GM19025 (cell line): ENCODE results near the gene PFDN4.
"Not testable (repeated sequence)": the region's sequence is repeated elsewhere in the genome, so short reads cannot be mapped to it uniquely, and the experiment has no call there.

Source experiments
- ATAC-seq: cut with Tn5 transposase; IDR thresholded peaks from one replicate; pipeline ENCODE4 v1.9.1; 2021; ENCODE audit warnings: mild to moderate bottlenecking, low read depth, moderate library complexity; ENCODE audit not compliant: unreplicated experiment

The PFDN4 gene

DNA sequence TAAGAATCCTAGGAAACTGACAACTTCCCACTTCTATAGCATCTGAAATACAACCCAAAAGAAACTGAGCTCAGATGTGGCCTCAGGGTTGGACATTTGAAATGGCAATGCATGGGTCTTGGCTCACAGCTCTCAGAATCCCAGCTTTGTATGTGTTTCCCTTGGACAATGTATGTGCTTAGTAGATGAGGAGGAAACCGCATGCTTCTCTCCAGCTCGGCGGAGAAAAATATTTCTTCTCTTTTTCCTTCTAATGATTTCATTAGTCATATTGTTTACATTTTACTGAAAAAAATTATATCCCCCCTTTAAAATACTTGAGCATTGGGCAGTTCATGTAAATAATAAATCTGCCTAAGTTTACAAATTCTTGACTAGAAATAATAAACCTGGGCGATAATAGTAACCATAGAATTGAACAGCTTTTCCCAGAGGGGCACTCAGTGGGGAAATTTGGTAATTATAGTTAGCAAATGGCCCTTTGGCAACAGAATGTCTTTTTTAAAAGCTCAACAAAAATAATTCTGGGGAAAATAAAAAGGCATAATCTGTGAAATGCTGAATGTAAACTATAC, 55.3 kb downstream of the PFDN4 start:
- ATAC-seq = no peak

DNA sequence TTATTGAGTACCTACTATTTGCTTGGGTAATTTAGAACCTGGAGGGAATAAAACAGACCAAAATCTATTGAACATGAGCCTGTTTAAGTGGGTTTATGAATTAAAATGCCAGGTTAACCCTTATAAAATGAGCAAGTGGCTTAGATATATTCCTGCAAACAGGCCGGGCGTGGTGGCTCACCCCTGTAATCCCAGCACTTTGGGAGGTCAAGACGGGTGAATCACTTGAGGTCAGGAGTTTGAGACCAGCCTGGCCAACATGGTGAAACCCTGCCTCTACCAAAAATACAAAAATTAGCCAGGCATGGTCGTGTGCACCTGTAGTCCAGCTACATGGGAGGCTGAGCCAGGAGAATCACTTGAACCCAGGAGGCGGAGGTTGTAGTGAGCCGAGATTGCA, 57.9 kb downstream of the PFDN4 start:
- not testable (repeated sequence) for ATAC-seq

DNA sequence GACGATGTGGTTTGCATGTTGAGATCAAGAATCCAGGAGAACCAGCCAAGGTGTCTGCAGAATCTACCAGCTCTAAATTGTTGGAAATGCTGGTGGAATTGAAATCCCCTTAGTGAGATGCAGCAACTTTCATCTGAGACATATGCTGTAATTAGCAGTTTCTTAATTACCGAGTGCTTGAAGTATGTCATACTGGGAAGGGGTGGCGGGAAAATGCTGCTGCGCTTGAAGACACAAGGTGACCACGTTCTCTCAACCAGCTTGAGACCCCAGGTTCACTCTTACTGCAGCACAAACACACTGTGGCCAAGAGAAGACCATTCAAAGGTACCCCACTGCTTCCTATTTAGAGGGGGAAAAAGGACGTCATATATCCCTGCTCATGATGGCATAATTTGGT, 59.0 kb downstream of the PFDN4 start:
- no peak for ATAC-seq

DNA sequence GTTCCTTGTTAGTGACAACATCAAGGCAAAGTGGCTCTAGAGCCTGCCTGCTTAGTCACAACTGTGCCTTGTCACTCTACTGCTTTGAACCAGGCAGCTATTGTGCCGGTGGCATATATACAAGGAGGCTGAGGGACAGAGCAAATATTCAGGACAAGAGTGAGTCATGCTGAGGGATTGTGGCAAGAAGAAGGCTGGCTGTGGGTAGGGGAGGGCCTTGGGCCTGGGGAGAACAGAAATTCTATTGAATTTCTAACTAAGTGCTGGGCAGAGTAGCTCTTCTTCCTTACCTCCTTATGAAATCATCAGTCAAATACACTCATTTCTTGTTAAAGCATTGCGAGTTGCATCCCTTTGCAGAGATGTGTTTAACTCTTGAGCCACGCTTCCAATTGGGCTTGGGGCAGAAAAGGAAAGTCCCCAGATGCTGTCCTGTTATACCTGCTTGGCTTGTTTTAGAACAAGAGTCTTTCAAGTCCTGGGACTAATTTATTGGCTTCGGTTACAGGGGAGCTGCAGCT, 59.7 kb downstream of the PFDN4 start:
- no peak for ATAC-seq

DNA sequence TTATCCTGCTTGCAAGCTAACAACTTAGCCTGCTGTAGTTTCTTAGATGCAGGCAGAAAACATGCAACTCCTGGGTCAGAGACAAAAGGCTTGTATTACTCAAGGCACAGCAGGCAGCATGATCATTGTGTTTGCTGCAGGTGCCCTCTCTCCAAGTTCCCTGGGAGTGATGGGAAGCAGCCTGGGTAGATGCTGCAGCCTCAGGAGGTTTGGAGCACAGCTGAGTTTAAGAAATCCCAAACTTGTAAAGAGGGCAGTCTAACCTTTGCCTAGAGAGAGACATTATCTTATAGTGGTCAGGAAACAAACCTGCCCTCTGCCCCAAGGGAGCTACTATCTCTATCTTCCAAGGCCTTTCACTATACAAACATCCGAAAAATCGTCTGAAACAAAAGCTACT, 61.1 kb downstream of the PFDN4 start:
- ATAC-seq = no peak
